Amniotic epithelial cell (primary cell): Measurements from ENCODE around the gene PSAP.
A peak's percentile ranks its signal among the peaks of the same experiment; 100 is the strongest.
"Not testable (repeated sequence)": the region's sequence is repeated elsewhere in the genome, so short reads cannot be mapped to it uniquely, and the experiment has no call there.

Source experiments
- DNase-seq: peaks from one replicate; pipeline ENCODE4 v3.0.0-alpha.2; 2010; ENCODE audit warnings: low read depth

Gene PSAP

DNA sequence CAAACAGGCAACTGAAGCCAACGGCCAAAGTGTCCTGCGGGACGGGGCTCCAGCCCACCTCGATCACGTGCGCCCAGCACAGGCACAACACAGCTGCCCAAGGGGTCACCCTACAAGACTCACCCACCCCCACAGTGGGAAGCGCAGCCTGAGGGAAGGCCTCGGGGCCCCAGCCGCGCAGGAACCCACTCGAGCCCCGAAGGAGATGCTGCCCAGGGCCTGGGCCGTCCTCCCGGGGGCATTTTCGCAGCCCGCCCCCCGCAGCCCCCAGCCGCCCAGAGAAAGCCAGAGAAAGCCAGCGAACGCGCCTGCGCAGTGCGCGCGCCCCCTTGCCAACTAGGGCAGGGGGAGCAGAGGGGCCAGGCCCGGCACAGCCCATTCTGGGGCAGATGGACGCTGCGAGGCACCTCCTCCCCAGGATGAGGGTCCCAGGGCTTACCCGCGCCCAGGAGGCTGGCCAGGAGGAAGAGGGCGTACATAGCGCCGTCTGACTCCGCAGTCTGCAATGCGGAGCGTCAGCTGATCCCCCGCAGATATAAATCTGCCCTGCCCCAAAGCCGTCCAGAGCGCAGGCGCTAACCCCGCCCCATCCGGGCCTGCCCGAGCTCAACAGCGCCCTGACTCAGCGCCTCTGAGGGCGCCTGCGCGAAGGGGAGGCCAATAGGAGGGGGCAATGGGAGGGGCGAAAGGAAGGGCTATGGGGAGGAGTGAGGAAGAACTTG lies at the start of gene PSAP:
Gene PSAP, minus strand, starts transcription at position 509 of the 722 bp plus-strand sequence. Its CDS starts 30 bp downstream, at position 479.
- DNase-seq = peak; percentile 96

DNA sequence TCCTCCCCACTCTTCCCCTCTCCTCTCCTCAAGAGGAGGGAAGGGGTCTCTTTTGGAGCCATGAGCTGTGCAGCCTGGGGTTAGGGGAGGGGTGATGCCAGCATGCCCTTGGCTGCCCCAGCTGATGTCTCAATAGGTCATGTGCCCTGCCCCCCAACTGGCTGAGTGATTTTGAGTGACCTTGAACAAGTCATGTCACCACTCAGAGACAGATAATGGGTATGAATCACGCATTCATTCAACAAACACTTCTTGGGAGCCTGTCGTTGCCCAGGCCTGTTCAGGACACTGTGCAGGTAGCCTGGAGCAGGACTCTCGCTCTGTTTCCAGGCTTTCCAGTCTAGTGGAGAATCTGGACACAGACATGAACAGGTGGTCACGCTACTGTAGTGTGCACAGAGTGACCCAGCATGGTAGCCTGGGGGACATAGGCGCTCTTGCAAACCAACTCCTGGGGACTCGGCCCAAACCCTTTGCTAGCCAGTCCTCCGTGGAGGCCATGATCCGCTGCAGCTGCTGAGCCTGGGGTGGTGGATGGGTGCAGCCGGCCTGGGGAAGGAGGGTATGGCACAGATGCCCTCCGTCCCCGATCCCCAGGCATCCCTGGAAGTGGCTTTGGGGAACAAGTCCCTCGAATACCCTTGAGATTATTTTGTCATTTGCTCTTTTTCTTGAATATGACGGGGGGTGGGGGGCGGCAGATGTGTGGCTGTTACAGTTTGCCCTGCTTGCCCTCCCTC lies 49.6 kb upstream of the PSAP start:
- no peak for DNase-seq

DNA sequence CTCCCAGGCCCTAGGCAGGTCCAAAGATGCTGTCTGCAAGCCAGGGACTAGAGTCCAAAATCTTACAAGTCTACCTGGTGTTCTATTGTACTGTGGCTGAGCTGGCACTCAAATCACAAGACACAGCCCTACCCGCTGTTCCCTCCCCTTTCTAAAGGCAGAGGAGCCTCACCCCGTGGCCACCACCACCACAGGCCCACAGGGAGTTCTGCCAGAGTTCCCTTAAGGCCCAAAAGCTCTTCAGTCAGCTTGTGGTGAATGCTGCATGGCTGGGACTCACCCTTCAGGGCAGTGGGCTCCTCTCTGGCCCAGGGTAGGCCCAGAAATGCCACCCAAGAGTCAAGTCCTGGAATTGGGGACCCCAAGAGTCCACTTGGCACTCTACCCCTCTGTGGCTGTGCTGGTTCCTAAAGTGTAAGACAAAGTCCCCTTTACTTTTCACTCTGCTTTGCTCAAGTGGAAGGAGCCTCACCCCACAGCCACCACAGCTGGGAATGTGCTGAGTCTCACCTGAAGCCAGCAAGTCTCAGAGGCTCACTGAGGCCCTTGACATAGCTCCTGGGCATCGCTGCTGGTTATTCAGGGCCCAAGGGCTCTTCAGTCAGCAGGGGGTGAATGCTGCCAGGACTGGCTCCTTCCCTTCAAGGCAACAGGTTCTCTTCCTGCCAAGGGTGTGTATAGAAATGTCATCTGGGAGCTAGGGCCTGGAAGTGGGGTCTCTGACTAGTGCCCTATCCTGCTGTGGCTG lies 48.8 kb upstream of the PSAP start:
- DNase-seq = no peak

DNA sequence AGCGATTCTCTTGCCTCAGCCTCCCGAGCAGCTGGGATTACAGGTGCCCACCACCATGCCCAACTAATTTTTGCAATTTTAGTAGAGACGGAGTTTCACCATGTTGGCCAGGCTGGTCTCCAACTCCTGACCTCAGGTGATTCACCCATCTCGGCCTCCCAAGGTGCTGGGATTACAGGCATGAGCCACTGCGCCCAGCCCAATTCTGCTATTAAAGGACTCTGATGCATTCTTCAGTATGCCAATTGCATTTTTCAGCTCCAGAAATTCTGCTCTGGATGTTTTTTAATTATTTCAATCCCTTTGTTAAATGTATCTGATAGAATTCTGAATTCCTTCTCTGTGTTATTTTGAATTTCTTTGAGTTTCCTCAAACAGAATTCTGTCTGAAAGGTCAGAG lies 47.3 kb upstream of the PSAP start:
- DNase-seq = not testable (repeated sequence)

DNA sequence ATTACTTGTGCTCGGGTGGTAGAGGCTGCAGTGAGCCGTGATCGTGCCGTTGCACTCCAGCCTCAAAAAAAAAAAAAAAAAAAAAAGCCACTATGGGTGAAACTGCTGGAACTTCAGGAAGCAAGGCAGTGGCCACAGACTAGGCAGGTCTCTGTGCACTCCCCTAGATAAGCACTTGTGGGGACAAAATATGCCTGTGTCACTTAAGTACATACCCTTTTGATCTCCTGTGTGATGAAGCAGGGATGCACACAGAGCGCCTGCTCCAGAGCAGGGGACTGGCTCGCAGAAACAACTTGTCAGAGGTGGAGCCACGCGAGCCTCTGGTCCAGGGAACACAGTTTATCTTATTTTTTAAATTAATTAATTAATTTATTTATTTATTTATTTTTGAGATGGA lies 42.9 kb upstream of the PSAP start:
- no peak for DNase-seq

DNA sequence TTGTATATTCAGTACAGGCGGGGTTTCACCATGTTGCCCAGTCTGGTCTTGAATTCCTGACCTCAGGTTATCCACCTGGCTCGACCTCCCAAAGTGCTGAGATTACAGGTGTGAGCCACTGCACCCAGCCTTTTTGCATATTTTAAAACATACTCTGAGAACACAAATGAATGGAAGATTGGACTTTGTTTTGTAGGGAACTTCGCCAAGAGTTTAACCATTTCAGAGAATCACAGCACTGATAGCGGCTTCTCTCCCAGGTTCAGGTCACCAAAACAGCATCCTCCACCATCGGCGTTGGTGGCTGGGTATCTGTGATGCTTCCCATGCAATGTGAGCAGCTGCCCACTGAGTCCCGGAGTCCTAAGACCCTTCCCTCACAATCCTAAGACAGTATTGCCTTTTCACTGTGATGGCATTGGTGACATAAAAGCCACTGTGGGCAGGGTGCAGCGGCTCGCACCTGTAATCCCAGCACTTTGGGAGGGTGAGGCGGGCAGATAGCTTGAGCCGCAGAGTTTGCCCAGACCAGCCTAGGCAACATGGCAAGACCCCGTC lies 42.3 kb upstream of the PSAP start:
- no peak for DNase-seq

DNA sequence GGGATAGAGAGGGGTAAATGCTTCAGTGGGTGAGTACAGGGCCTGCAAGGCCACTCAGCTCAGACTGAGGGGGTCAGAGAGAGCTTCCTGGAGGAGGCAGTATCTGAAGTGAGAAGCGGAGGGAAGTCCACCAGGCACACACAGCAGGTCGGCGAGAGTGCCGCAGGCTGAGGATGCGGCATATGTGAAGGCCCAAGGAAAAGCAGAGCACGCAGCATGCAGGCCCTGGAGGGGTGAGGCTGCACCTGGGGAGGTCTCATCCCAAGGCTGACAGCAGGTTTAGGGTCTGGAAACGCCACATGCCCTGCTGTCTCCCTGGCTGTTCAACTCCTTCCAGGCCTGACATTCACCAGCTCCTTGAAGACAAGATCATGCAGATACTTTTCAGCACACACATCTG lies 40.4 kb upstream of the PSAP start:
- no peak for DNase-seq

DNA sequence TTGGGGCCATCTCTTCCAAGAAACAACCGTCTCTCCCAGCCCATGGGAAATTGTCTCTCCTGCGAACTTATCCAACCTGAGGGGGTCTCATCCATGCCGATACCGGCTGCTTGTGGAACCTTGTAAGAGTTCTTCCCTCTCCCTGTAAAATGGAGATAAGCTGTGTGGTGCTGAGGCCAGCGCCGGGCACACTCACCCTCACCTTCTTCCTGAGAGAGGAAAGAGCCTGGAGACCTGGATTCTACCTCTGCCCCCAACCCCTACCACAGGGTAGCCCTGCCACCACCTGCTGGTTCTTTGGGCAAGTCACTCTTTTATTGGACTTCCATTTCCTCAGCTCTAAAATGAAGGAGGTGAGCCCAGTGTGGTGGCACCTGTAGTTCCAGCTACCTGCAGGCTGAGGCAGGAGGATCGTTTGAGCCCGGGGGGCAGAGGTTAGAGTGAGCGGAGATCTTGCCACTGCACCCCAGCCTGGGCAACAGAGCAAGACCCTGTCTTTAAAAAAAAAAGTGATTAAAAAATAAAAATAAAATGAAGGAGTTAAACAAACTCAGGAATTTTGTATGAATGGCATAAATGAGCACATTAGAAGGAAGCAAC lies 38.4 kb upstream of the PSAP start:
- DNase-seq = no peak

DNA sequence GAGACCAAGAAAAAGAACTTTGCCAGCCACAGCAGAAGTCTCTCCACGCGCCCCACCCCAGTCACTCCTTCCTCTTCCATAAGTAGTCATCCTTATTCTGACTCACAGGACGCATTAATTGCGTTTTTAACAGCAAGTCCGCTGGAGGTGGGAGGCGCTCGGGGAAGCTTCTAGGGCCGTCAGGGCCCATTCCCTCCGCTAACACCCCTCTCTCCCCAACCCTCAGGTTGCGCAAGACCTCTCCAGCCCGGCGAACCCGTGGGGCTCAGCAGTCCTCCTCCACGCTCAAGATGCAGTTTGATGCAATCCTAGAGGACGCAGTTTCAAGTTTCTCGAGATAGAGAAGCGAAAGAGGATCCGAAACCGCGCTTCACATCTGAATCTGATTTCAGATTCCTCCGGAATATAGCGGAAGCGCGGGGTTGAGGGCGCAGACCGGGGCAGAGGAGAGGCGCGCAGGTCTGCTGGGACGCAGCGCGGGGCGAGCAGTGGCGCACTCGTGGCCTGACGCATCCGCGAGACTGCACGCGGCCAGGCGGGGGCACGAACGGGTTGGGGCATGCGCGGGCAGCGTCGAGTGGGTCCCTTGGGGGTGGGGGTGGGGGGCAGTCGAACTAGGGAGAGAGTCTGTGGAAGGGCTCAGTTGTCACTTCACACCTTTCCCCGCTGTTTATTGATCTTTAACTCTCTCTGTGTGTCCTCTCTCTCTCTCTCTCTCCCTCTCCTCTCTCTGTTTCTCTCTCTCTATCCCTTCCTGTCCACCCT lies 37.8 kb upstream of the PSAP start:
- peak; percentile 94 for DNase-seq

DNA sequence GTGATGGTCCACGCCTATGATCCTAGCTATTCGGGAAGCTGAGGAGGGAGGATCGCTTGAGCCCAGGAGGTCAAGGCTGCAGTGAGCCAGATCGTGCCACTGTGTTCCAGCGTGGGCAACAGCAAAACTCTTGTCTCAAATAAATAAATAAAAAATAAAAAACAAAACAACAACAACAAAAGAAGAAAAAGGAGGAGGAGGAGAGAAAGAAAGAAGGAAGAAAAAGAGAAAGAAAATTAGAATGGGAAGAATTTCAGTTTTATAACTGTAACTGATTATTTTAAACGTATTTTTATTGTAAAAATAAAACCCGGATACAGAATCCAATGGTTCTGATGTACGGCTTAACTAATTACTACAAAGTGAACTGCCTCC lies 37.2 kb upstream of the PSAP start:
- no peak for DNase-seq

DNA sequence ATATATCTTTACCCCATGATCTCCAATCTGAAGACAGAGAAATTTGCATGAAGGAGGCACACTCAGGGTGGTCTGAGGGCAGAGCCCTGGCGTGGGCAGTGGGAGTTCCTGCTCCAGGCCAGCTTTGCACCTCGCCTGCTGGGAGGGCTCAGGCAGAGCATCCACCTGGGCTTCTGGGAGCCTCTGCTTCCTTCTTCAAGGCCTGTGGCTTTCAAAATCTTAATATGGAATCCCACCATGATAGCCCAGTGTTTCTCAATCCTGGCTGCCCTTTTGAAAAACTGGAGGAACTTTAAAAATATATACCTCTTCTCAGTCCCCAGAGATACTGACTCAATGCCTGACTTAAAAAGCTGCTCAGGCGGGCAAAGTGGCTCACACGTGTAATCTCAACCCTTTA lies 36.7 kb upstream of the PSAP start:
- no peak for DNase-seq

DNA sequence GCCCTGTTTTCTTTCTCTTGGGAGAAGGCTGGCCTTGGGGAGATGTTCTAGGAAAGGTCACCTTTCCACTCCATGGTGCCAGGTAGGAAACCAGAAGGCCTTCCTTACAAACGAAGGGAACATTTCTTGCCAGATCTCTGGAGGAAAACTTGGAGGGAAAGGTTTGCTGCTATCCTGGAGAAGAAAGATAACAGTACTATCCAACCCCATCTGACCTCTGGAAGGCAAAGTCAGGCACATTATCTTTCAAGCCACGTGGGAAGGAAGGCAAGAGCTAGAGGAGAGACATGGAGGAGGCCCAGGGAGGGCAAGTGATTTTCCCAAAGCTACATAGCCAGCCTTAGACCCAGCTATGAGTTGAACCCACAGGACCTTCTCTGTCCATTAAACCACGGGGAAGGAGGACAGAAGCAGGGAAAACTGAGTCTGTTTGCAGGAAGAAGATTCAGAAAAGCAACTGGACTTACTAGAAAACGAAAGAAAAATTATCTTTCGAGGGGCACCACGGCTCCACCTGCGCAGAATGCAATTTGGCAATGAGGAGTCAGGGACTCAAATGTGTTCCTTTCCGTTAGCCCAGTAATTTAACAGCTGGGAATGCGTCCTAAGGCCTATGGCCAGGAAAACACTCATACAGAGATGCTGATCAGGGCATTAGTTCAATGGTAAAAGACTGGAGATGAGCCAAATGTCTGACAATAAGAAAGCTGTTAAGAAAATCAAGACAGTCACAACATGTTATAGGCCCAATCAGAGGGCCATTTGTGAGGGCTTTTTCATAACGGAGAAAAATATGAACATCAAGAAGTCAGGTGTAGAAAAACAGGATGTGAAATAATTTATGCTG lies 32.0 kb upstream of the PSAP start:
- no peak for DNase-seq

DNA sequence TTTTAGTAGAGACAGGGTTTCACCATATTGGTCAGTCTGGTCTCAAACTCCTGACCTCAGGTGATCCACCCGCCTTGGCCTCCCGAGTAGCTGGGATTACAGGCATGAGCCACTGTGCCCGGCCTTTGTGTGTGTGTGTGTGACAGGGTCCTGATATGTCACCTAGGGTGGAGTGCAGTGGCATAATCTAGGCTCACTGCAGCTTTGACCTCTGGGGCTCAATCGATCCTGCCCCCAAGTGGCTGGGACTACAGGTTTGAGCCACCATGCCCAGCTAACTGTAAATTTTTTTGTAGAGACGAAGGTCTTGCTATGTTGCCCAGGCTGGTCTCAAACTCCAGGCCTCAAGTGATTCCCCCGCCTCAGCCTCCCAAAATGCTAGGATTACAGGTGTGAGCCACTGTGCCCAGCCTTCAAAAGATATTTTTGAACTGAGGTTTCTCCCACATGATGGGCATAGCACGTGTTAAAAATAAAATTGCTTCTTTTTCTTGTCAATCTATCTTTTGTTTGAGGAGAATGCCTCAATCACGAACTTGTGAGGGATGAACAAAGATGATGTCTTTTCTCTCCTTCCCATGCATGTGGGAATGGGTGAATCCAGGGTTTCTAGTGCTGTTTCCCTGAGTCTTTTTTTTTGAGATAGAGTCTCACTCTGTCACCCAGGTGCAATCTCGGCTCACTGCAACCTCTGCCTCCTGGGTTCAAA lies 30.8 kb upstream of the PSAP start:
- DNase-seq = no peak

DNA sequence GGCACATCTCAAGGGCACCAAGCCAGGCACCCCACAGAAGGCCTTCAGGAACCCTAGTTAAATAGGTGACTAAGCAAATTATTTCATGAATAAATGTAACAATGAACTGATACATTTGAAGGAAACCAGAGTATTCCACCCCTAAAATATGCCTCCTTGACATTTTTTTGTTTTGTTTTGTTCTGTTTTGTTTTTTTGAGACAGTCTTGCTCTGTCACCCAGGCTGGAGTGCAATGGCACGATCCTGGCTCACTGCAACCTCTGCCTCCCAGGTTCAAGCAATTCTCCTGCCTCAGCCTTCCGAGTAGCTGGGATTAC lies 30.2 kb upstream of the PSAP start:
- DNase-seq = not testable (repeated sequence)

DNA sequence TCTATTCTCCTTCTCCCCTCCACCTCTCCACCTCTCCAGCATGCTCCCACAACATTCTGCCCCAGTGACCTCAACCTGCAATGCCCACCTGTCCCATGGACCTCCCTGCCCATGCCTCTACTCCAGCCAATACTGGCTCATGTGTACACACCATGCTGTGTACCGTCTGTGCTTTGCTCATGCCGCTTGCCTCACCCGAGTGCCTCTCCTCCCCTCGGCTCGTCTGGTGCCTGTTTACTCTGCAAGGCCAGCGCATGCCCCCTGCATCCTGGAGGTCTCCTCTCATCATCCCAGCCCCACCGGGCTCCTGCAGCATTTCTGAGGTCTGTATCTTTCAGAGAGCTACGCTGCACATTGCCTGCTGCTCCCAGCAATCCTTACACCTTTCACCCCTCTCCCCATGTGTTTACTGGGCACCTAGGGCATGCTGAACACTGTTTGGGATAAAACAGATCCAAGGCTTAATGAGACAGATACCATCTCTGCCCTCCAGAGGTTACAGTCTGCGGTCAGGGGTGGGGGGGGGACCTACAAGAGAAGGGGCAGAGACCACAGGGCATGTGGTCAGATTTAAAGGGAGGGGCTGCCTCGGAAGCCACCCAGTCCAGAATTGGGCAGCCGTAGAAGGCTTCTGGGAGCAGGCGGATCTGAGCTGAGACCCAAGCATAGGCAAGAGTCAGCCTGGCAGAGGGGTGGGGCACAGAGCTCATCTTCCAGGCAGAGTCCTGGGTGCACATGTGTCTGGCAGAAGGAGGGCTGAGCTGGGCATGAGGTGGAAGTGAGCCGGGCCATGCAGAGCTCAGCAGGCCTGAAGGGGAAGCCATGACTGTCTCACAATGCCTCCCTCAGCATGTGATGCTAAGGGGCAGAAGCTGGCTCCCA lies 29.6 kb upstream of the PSAP start:
- no peak for DNase-seq

DNA sequence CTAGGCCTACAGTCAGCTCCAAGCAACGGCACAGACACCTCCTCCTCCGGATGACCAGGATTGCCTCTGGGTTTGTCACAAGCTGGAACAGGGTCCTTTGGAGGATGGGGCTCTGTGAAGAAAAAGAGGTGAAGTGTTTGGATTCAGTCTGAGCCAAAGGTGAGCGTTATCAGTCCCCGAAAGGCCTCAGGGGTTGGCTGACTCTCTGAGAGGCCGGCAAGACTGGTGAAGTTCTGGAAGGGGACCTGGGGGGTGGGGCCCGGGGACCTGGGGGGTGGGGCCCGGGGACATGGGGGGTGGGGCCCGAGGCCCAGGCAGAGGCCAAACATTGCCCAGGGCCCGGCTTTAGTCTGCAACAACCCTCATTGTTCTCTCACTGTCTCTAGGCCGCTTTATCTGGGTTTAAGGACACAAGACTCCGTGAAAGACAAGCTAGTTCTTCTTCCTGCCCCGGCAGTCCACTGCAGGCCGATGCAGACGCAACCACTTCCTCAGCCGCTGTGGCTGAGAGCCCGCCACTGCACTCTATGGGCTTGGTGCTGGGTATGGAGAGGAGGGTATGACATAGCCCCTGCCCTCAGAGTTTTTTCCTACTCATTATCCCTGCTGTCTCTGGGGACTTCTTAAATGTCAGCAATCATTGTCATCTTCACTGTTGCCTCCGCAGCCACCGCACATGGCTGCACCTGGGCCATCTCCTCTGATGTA lies 27.4 kb upstream of the PSAP start:
- DNase-seq = no peak

DNA sequence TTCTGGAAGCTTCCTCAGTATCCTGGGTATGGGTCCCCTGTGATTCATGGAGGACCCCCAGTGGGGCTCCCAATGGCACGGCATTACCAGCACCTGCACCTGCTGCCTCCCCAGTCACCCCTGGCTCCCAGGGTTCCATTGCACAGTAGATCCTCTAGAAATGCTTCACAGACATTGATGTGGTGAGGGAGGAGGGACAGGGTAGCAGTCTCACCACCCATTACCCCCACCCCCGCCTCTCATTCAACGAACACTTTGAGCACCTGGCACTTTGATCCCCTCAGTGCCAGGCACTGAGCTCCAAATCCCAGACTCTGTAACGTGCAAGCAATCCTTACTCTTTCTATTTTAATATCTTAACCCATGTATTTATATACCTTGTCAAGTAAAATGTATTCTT lies 26.8 kb upstream of the PSAP start:
- no peak for DNase-seq

DNA sequence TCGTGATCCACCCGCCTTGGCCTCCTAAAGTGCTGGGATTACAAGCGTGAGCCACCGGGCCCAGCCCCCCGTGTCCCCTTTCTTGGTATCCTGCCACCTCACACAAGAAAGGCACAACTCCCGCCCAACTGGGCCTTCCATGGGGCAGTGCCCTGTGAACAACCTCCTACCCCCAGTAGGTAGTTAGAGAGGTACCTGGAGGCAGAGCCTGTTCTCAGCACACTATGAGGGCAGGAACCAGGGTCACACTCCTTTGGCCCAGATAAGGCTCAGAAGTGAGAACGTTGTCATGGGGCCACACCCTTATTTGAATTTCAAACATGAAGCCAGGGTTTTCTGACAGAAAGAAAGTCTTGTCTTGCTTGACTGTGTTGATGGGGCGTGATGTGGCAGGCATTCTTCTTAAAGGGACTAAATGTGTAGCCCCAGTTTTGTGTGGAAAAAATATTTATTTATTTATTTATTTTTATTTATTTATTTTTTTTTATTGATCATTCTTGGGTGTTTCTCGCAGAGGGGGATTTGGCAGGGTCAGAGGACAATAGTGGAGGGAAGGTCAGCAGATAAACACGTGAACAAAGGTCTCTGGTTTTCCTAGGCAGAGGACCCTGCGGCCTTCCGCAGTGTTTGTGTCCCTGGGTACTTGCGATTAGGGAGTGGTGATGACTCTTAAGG lies 23.8 kb upstream of the PSAP start:
- not testable (repeated sequence) for DNase-seq
